GM12892 (cell line): ENCODE data around the gene NYAP1.

ENCODE experiments used
- POLR2A ChIP-seq: IDR thresholded peaks from 2 replicates; pipeline ENCODE4 v1.6.1; 2011; ENCODE audit warnings: low read depth, low read length, control low read depth
- POLR2AphosphoS5 ChIP-seq: IDR thresholded peaks from 2 replicates; pipeline ENCODE4 v1.6.1; 2011; ENCODE audit warnings: low read depth, low read length, control low read depth
- TAF1 ChIP-seq: IDR thresholded peaks from 2 replicates; pipeline ENCODE4 v1.6.1; 2011; ENCODE audit warnings: low read depth, mild to moderate bottlenecking, control low read depth, low read length, borderline replicate concordance

GRCh38 chr7:100519580-100519979 lies 35.9 kb downstream of the NYAP1 start:
- no peak for TF ChIP-seq POLR2AphosphoS5
- TF ChIP-seq POLR2A: no peak
- TF ChIP-seq TAF1: no peak
